Immature natural killer cell (primary cell): Measurements from ENCODE around the gene GALK1. TPM values are rescaled to one million over a fixed set of nuclear protein-coding genes. Genes with fewer than 3 reads are reported as not detected.

Source experiments
- DNase-seq, 3 donors: peaks; one replicate each; pipeline ENCODE4 v3.0.0; 2022; ENCODE audit warnings: mixed read lengths in 1 of 3
- H3K27ac Mint-ChIP-seq, 6 donors: one replicate each; pipeline ENCODE4 v1.8.0; 2020; ENCODE audit warnings: mixed read lengths in 6 of 6, mild to moderate bottlenecking in 5 of 6, inconsistent platforms in 4 of 6, moderate library complexity in 3 of 6
- H3K27me3 Mint-ChIP-seq, 3 donors: one replicate each; pipeline ENCODE4 v1.8.0; 2020 to 2021; ENCODE audit warnings: low read depth in 3 of 3, mild to moderate bottlenecking in 3 of 3, mixed read lengths in 3 of 3, moderate library complexity in 3 of 3, inconsistent platforms in 1 of 3
- H3K36me3 Mint-ChIP-seq, 3 donors: one replicate each; pipeline ENCODE4 v1.8.0; 2020; ENCODE audit warnings: mixed read lengths in 3 of 3, inconsistent platforms in 2 of 3, mild to moderate bottlenecking in 2 of 3
- H3K4me1 Mint-ChIP-seq, 2 donors: one replicate each; pipeline ENCODE4 v1.8.0; 2020; ENCODE audit warnings: inconsistent platforms in 2 of 2, mild to moderate bottlenecking in 2 of 2, mixed read lengths in 2 of 2, moderate library complexity in 1 of 2
- H3K4me3 Mint-ChIP-seq, 5 donors: one replicate each; pipeline ENCODE4 v1.8.0; 2020; ENCODE audit warnings: mild to moderate bottlenecking in 5 of 5, mixed read lengths in 5 of 5, inconsistent platforms in 3 of 5, moderate library complexity in 3 of 5
- H3K9me3 Mint-ChIP-seq, 6 donors: one replicate each; pipeline ENCODE4 v1.8.0; 2020; ENCODE audit warnings: mild to moderate bottlenecking in 6 of 6, mixed read lengths in 6 of 6, inconsistent platforms in 4 of 6, moderate library complexity in 3 of 6
- polyA plus RNA-seq, 3 donors: library from polyadenylated mRNA; unstranded; fragments of 300-500 nt; fragmentation: Illumina TruSeq; gene quantifications; one replicate each; pipeline ENCODE4 v1.2.3, GENCODE V29; 2021

Gene GALK1
- polyA plus RNA-seq, 3 donors from 2014 or later: 25.1 to 86.7 (median 30.7) TPM

- no peak for DNase-seq
- peaks cover 4 to 5% (median 5%) of the 10 kb centered on the region in 3 donors for H3K36me3 Mint-ChIP-seq
- H3K27me3 Mint-ChIP-seq: peaks cover 0 to 2% (median 0%) of the 10 kb centered on the region in 3 donors
- no peaks in the 10 kb centered on the region for H3K9me3 Mint-ChIP-seq
- peak overlapping the region in 2 of 6 donors; percentile 7 to 35 for H3K27ac Mint-ChIP-seq
- H3K4me1 Mint-ChIP-seq: peaks cover 2 to 7% of the 10 kb centered on the region in 2 donors
- H3K4me3 Mint-ChIP-seq: no peak overlapping the region
These were observed 38.9 kb upstream of the GALK1 start for GRCh38 chr17:75803883-75804282.

GRCh38 chr17:75799402-75799801 is 34.4 kb upstream of the GALK1 start:
- H3K9me3 Mint-ChIP-seq: no peaks in the 10 kb centered on the region
- H3K36me3 Mint-ChIP-seq: peaks cover 5 to 11% (median 8%) of the 10 kb centered on the region in 3 donors
- peaks cover 0 to 2% (median 0%) of the 10 kb centered on the region in 3 donors for H3K27me3 Mint-ChIP-seq
- peaks cover 5 to 14% of the 10 kb centered on the region in 2 donors for H3K4me1 Mint-ChIP-seq
- no peak overlapping the region for H3K27ac Mint-ChIP-seq
- H3K4me3 Mint-ChIP-seq: no peak overlapping the region
- no peak for DNase-seq

DNA sequence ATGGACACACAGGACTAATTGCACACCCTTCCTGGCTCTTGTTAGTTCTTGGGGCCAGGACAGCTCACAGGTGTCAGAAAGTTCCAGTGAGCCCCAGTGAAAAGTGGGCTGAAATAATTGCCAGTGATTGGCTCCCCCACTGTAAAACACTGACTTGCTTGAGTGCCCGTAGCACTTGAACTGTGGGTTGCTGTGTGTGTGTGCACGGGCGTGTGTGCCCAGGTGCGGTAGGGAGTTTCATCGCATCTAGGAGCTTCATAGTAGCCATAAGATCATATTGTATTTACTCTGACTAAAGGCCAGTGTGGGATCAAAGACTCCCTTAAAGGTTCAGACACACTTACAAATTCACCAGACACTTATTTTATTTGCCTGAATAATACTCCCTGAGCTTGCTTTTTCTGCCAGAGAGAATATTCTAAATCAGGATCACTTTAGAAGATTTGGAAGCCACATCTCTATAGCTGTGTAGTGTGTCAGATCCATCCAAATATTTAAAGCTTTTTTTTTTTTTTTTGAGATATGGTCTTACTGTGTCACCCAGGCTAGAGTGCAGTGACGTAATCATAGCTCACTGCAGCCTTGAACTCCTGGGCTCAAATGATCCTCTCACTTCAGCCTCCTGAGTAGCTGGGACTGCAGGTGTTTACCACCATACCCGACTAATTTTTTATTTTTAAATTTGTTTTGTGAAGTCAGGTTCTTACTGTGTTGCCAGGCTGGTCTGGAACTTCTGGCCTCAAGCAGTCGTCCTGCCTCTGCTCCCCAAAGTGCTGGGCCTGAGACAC is 31.0 kb upstream of the GALK1 start:
- peaks cover 5 to 21% (median 8%) of the 10 kb centered on the region in 3 donors for H3K36me3 Mint-ChIP-seq
- H3K4me3 Mint-ChIP-seq: no peak overlapping the region
- peaks cover 10 to 23% of the 10 kb centered on the region in 2 donors for H3K4me1 Mint-ChIP-seq
- peaks cover 0 to 2% (median 2%) of the 10 kb centered on the region in 3 donors for H3K27me3 Mint-ChIP-seq
- no peaks in the 10 kb centered on the region for H3K9me3 Mint-ChIP-seq
- DNase-seq: no peak
- H3K27ac Mint-ChIP-seq: peak overlapping the region in 3 of 6 donors; percentile 13 to 65 (median 31)

DNA sequence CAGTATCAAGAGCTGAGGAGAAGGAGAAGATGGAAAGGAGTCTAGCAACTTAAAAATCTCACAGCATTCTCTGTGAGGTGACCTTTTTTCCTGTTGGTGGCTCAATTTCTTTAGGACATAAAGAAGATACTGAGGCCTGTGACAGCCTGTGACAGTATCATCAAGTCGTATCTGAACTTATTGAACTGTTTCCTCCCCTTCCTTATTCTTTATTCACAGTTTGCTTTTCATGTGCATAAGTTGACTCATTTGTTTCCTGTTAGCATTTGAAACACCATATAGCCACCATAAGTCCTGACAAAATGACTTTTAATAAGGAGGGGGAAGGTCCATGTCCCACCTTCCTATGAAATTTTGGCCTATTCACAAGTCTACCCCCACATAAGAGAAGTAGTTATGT is 28.5 kb upstream of the GALK1 start:
- Mint-ChIP-seq H3K27me3 (peaks cover 0 to 2% (median 0%) of the 10 kb centered on the region in 3 donors), H3K9me3 (no peaks in the 10 kb centered on the region), H3K36me3 (peaks cover 0 to 17% (median 4%) of the 10 kb centered on the region in 3 donors), H3K4me3 (no peak overlapping the region), H3K27ac (peak overlapping the region in 4 of 6 donors; percentile 9 to 68 (median 30)), H3K4me1 (peaks cover 11 to 26% of the 10 kb centered on the region in 2 donors)
- DNase-seq: no peak

GRCh38 chr17:75791254-75791653 is 26.3 kb upstream of the GALK1 start:
- Mint-ChIP-seq H3K27me3 (peaks cover 0 to 2% (median 0%) of the 10 kb centered on the region in 3 donors), H3K4me1 (peaks cover 14 to 28% of the 10 kb centered on the region in 2 donors), H3K9me3 (no peaks in the 10 kb centered on the region), H3K27ac (no peak overlapping the region), H3K4me3 (no peak overlapping the region), H3K36me3 (peaks cover 0 to 15% (median 0%) of the 10 kb centered on the region in 3 donors)
- DNase-seq: no peak

GRCh38 chr17:75785016-75785890 is 20.3 kb upstream of the GALK1 start:
- Mint-ChIP-seq H3K4me3 (peak overlapping the region; percentile 90 to 95 (median 94)), H3K4me1 (peaks cover 39 to 46% of the 10 kb centered on the region in 2 donors), H3K36me3 (no peaks in the 10 kb centered on the region), H3K9me3 (no peaks in the 10 kb centered on the region), H3K27me3 (peaks cover 7 to 15% (median 13%) of the 10 kb centered on the region in 3 donors), H3K27ac (peak overlapping the region; percentile 92 to 100 (median 99))
- peak in 1 of 3 donors; percentile 89 for DNase-seq

- Mint-ChIP-seq H3K27ac (peak within 1 kb of the TSS; percentile 92 to 100 (median 99)), H3K9me3 (peaks cover 0 to 5% (median 2%) of the 10 kb centered on the region in 6 donors), H3K4me1 (peaks cover 45 to 53% of the 10 kb centered on the region in 2 donors), H3K27me3 (peaks cover 11 to 22% (median 18%) of the 10 kb centered on the region in 3 donors), H3K4me3 (peak within 1 kb of the TSS; percentile 90 to 95 (median 94)), H3K36me3 (peaks cover 1 to 4% (median 3%) of the 10 kb centered on the region in 3 donors)
- peak; percentile 96 to 98 (median 98) for DNase-seq
These were observed 19.6 kb upstream of the GALK1 start, which contains the start of gene UNK for GRCh38 chr17:75784473-75785015. UNK (plus strand) TSS chr17:75784806; CDS start chr17:75784881, 75 bp downstream.

GRCh38 chr17:75783803-75784472 is 18.9 kb upstream of the GALK1 start:
- peak in 1 of 3 donors; percentile 3 for DNase-seq
- Mint-ChIP-seq H3K4me3 (peak overlapping the region; percentile 90 to 95 (median 94)), H3K9me3 (peaks cover 0 to 7% (median 3%) of the 10 kb centered on the region in 6 donors), H3K27ac (peak overlapping the region; percentile 92 to 100 (median 99)), H3K36me3 (peaks cover 3 to 6% (median 4%) of the 10 kb centered on the region in 3 donors), H3K4me1 (peaks cover 45 to 54% of the 10 kb centered on the region in 2 donors), H3K27me3 (peaks cover 13 to 28% (median 20%) of the 10 kb centered on the region in 3 donors)

- Mint-ChIP-seq H3K9me3 (peaks cover 0 to 7% (median 3%) of the 10 kb centered on the region in 6 donors), H3K4me3 (peak overlapping the region; percentile 90 to 95 (median 93)), H3K4me1 (peaks cover 49 to 60% of the 10 kb centered on the region in 2 donors), H3K36me3 (peaks cover 10 to 13% (median 11%) of the 10 kb centered on the region in 3 donors), H3K27me3 (peaks cover 20 to 35% (median 27%) of the 10 kb centered on the region in 3 donors), H3K27ac (peak overlapping the region; percentile 92 to 100 (median 99))
- DNase-seq: peak; percentile 47 to 58 (median 57)
These were observed 18.2 kb upstream of the GALK1 start for GRCh38 chr17:75783069-75783783.

GRCh38 chr17:75779987-75780889 is 15.2 kb upstream of the GALK1 start:
- DNase-seq: no peak
- Mint-ChIP-seq H3K27me3 (peaks cover 35 to 48% (median 44%) of the 10 kb centered on the region in 3 donors), H3K36me3 (peaks cover 25 to 38% (median 32%) of the 10 kb centered on the region in 3 donors), H3K9me3 (peaks cover 0 to 7% (median 3%) of the 10 kb centered on the region in 6 donors), H3K27ac (peak overlapping the region; percentile 98 to 100 (median 98)), H3K4me1 (peaks cover 61 to 71% of the 10 kb centered on the region in 2 donors), H3K4me3 (peak overlapping the region; percentile 94 to 100 (median 97))

DNA sequence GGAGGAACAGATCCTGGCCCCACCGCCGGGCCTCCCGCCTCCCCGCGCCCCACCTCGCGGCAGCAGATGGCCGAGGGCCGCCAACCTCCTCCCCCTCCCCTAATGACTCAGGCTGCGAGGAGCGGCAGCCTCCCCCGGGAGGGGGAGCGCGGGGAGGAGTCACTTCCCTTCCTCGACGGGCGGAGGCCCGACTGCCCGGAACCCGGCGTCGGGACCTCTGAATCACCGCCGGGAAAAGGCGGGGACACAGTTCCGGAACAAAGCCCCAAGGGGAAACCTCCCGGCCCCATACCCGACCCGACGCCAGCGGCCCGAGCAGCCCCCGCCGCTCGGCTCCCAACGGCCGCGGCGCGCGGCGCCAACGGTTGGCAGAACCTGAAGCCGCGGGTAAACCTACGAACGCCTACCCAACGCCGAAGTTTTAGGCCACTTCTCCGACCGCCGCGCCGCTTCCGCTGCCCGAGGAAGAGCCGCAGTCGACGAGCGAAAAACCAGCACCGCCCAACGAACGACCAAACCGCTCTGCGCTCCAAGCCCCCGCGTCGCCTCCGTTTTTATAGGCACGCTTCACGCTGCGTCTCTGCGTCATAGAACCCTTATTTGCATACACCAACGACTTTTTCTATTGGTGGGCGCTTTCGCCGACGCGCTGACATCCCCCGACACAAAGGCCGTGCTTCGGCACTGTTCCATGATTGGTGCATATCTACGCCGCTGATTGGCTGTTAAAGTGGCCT is 14.4 kb upstream of the GALK1 start:
- DNase-seq: peak; percentile 95 to 98 (median 97)
- Mint-ChIP-seq H3K9me3 (peaks cover 0 to 7% (median 3%) of the 10 kb centered on the region in 6 donors), H3K4me3 (peak overlapping the region; percentile 97 to 100 (median 98)), H3K27ac (peak overlapping the region; percentile 98 to 100 (median 98)), H3K4me1 (peaks cover 66 to 72% of the 10 kb centered on the region in 2 donors), H3K27me3 (peaks cover 32 to 50% (median 38%) of the 10 kb centered on the region in 3 donors), H3K36me3 (peaks cover 25 to 38% (median 32%) of the 10 kb centered on the region in 3 donors)
